Measurements from ENCODE around the gene ADGRE3.

The ADGRE3 gene

GRCh38 chr19:14673088-14673487 is 1.6 kb downstream of the ADGRE3 start:
- ChIA-PET POLR2A (no interaction called here), CTCF (interaction anchor here (0.6 to 0.7 kb wide), 2 partner anchors 100 to 189 kb away, joined by 3 read pairs; no protein-coding TSS in a partner anchor)

GRCh38 chr19:14672188-14672872 is 2.3 kb downstream of the ADGRE3 start:
- Histone ChIP-seq H3K4me3 (ENCODE audit: low read depth, low read length) (no peak overlapping the region), H3K36me3 (ENCODE audit: control insufficient read depth in 2 of 2, insufficient read depth in 1 of 2, low read length in 2 of 2) (no peaks in the 10 kb centered on the region), H3K27ac (ENCODE audit: extremely low read depth, low read depth, low read length) (no peak overlapping the region), H3K9me3 (ENCODE audit: control insufficient read depth, insufficient read depth, low read depth, low read length) (no peaks in the 10 kb centered on the region), H3K4me1 (ENCODE audit: control insufficient read depth, insufficient read depth, low read length) (no peaks in the 10 kb centered on the region)
- CTCF ChIA-PET = interaction anchor here (0.7 kb wide), 1 partner anchor 26 kb away, joined by 5 read pairs; no protein-coding TSS in a partner anchor
- POLR2A ChIA-PET = no interaction called here
- TF ChIP-seq ZNF335 (tag by site-specific recombination; conservative IDR thresholded peaks at IDR 0.05) (no peak), KLF7 (tag by site-specific recombination; IDR thresholded peaks at IDR 0.05; ENCODE audit: borderline replicate concordance) (no peak), ZNF514 (tag by site-specific recombination; IDR thresholded peaks at IDR 0.05) (no peak), ZNF146 (tag by site-specific recombination; IDR thresholded peaks at IDR 0.05) (no peak), ZBTB48 (tag by site-specific recombination; IDR thresholded peaks at IDR 0.05) (no peak), ZNF510 (tag by site-specific recombination; IDR thresholded peaks at IDR 0.05; ENCODE audit: insufficient replicate concordance) (no peak), KLF17 (tag by site-specific recombination; IDR thresholded peaks at IDR 0.05) (no peak), ZNF223 (tag by site-specific recombination; IDR thresholded peaks at IDR 0.05) (no peak), ZNF350 (tag by site-specific recombination; IDR thresholded peaks at IDR 0.05) (no peak), ZNF600 (tag by site-specific recombination; IDR thresholded peaks at IDR 0.05) (no peak), PRDM6 (tag by site-specific recombination; IDR thresholded peaks at IDR 0.05) (no peak), GLIS2 (tag by site-specific recombination; IDR thresholded peaks at IDR 0.05) (no peak)

More at GRCh38 chr19:14673088-14673487, 1.6 kb downstream of the ADGRE3 start:
- no peak overlapping the region for H3K4me3 ChIP-seq (ENCODE audit: low read depth, low read length)
- no peak for TF ChIP-seq ZNF645 (tag by site-specific recombination; IDR thresholded peaks at IDR 0.05)
- TF ChIP-seq PATZ1 (tag by site-specific recombination; IDR thresholded peaks at IDR 0.05) = no peak
- TF ChIP-seq ZNF677 (tag by site-specific recombination; IDR thresholded peaks at IDR 0.05) = no peak
- TF ChIP-seq ZBTB26 (tag by site-specific recombination; optimal IDR thresholded peaks at IDR 0.05) = no peak
- no peak for TF ChIP-seq EGR2 (tag by site-specific recombination; IDR thresholded peaks at IDR 0.05; ENCODE audit: low read depth)
- TF ChIP-seq ZBTB1 (tag by site-specific recombination; IDR thresholded peaks at IDR 0.05) = no peak
- TF ChIP-seq ZNF18 (tag by site-specific recombination; IDR thresholded peaks at IDR 0.05) = no peak
- TF ChIP-seq ZEB2 (tag by site-specific recombination; IDR thresholded peaks at IDR 0.05) = no peak
- no peak for TF ChIP-seq REPIN1 (tag by site-specific recombination; IDR thresholded peaks at IDR 0.05; ENCODE audit: low read depth)
- no peak for TF ChIP-seq ZNF600 (tag by site-specific recombination; IDR thresholded peaks at IDR 0.05)
- TF ChIP-seq ZBTB8A (tag by site-specific recombination; IDR thresholded peaks at IDR 0.05) = no peak
- TF ChIP-seq TCF7L2 (IDR thresholded peaks at IDR 0.05; ENCODE audit: borderline replicate concordance, low read depth, low read length) = no peak
- no peak for TF ChIP-seq ZNF571 (tag by site-specific recombination; IDR thresholded peaks at IDR 0.05)
- no peaks in the 10 kb centered on the region for H3K9me3 ChIP-seq (ENCODE audit: control insufficient read depth, insufficient read depth, low read depth, low read length)
- H3K27ac ChIP-seq (ENCODE audit: extremely low read depth, low read depth, low read length) = no peak overlapping the region
- no peaks in the 10 kb centered on the region for H3K36me3 ChIP-seq (ENCODE audit: control insufficient read depth in 2 of 2, insufficient read depth in 1 of 2, low read length in 2 of 2)
- H3K4me1 ChIP-seq (ENCODE audit: control insufficient read depth, insufficient read depth, low read length) = no peaks in the 10 kb centered on the region
